NCI-H1694 (cell line): Measurements from ENCODE around the gene MED15.

Source experiments
- DNase-seq: peaks from one replicate; lab custom pipeline; 2025; lab: John Stamatoyannopoulos, UW

MED15 gene

DNA sequence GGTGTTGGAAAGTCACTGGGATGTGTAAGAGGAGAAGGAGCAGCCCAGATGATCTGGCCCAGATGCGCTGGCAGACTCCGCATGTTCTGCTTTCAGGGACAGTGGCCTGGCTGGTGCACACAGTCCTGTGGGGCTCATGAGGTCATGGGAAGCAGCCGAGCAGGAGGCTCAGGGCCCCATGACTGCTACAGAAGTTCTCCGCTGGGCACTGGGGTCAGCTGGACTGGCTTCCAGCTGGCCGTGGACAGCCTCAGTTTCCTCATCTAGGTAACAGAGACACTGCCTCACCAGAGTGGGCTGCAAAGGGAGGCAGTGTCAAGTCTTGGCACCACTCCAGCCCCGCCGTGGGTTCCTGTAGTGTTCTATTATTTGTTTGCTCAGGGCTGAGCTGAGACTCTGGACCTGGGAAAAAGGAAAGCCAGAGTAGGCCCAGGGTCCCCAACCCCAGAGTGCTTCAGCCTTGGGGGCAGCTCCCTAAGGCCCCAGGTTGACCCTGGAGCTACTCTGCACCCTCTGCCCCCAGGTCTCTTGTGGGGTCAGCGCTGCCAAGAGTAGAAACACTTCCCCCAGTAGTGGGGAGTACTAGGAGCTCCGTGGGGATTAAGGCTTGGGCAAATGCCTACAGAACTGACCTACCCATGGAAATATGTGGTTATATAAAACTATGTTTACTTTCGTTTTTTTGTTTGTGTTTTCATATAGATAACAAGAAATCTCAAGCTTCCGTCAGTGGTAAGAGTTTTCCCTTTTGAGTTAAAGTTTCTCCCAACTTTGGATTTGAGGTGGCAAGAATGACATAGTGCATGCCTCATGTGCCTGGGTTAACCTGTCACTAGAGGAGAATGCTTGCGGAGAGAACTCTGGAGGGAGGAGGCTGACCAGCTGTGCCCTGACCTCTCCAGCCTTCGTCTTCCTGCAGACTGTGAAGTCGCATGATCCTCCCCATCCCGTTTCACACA lies 45.3 kb downstream of the MED15 start:
- no peak for DNase-seq

DNA sequence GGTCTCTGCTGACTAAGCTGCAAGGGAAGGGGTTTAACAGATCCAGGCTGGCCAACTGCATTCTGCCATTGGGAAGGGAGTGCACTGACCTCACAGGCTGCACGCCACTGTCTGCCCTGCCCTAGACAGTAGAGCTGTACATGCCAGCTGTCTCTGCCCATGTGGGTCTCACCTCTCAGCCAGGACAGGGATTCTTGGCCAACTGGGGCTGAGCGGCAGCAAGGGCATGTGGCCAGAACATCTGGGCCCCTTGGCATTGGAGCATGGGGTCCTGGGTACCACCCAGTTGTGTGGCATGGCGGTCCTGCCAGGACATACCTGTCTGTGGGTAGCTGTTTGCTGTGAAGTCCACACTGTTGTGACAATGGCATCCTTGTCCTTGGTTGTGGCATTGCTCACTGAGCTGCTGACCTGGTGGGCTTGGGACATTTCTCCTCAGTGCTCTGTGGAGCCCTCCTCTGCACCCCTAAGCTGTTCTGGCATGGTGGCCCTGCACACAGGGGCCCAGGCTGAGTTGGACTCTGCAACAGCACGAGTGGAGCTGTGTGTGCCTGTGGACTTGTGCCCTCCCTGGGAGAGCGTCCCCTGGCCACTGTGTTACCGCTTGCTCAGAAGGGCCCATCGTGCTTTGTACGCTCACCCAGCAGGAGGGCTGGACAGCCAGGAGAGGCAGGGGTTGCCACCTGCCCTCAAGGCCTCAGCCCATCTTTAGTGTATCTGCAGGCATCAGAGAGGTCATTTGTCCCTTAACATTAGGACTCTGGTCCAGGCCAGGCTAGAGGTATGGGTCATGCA lies 46.7 kb downstream of the MED15 start:
- DNase-seq: no peak

DNA sequence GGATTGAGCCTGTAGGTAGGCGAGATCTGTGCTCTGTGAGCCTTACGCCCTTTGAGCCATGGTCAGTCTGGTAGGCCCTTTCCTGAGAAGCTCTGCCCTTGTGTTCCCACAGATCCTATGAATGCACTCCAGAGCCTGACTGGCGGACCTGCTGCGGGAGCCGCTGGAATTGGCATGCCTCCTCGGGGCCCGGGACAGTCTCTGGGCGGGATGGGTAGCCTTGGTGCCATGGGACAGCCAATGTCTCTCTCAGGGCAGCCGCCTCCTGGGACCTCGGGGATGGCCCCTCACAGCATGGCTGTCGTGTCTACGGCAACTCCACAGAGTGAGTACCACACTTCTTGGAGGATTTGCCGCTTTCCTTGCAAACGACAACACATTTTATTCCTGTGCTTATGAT lies 47.4 kb downstream of the MED15 start:
- DNase-seq: no peak

DNA sequence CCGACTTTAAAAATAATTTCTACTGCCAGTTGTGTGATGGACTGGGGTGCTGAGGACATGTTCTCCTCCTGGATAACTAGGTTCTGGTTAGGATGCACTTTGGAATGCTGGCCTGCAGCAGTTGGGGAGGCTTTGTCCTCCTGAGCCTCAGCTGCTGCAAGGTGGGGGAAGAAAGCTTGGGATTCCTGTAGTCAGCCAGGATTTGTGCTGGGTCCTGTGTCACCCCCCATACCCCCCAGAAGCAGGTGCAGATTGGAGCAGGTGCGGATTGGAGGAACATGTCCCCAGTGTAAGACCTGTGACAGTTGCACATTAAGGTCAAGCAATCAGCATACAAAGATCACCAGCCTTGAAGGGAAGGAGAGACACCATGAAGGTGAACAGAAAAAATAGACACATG lies 51.1 kb downstream of the MED15 start:
- no peak for DNase-seq

DNA sequence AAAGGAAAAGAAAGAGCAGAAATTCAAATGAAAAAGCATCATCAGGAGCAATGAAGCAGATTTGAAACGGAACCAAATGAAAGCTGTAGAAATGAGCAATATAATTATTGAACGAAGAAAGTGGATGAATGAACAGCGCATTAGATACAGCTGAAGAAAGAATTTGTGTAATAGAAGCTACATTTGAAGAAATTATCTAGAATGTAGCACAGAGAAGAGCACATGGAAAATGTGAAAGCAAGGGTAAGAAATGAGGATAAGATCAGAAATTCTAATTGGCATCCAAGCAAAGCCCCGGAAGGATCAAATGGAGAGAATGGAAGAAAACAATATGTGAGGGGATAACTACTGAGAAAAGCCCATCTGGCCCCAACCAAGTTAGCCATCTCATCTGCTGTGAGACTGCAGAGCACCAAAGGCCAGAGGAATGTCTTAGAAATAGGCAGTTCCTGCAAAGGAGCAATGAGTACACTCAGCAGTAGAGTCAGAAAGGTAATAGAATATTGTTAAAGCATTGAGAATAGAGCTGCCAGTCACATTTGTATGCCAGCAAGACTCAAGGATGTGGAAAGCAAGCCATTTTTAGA lies 51.9 kb downstream of the MED15 start:
- no peak for DNase-seq

DNA sequence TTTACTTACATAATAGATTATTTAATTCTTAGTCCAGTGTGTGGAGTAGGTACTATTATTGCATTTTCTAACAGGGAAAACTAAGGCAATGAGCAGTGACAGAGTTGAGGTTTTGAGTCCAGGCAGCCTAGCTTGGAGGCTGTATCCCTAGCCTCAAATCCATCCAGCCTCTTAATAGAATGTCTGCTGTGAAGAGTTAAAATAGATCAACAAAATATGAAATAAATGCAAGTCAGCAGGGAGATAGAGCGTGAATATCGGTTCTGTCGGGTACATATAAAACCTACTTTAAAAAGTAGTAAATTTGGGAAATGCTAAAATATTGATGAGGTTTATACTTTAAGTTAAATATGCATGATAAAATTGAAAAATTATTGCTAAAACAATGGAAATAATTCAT lies 53.3 kb downstream of the MED15 start:
- no peak for DNase-seq

DNA sequence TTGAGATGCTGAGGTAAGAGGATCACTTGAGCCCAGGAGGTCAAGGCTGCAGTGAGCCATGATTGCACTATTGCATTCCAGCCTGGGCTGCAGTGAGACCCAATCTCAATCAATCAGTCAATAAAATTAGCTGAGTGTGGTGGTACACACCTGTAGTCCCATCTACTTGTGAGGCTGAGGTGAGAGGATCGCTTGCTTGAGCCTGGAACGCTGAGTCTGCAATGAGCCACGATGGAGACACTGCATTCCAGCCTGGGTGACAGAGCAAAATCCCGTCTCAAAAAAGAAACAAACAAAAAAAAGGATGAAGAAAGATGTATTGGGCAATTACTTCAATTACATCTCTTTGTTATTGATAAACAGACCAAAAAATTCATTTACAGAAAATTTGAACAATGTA lies 54.5 kb downstream of the MED15 start:
- DNase-seq: no peak

DNA sequence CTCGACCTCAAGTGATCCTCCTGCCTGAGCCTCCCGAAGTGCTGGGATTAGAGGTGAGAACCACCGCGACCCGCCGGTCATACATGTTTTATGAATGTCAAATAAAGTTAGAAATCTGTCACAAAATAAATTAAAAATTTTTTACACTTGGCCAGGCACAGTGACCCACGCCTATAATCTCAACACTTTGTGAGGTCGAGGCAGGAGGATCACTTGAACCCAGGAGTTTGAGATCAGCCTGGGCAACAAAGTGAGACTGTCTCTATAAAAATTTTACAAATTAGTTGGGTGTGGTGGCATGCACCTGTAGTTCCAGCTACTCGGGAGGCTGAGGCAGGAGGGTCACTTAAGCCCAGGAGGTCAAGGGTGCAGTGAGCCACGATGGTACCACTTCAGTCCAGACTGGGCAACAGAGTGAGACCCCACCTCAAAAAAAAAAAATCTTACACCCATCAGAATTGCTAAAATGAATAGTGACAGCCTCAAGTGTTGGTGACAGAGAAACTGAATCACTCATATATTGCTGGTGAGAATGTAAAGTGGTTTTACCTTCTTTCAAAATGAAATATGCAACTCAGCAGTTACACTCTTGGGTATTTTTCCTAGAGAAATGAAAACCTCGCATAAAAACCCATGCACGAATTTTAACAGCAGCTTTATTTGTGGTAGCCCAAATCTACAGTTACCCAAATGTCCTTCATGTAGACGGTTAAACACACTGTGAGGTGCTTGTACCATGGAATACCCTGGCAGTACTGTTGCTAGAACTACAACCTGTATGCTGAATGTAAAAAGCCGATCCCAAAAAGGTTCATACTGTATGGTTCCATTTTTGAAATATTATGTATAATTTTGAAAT lies 55.4 kb downstream of the MED15 start:
- no peak for DNase-seq

DNA sequence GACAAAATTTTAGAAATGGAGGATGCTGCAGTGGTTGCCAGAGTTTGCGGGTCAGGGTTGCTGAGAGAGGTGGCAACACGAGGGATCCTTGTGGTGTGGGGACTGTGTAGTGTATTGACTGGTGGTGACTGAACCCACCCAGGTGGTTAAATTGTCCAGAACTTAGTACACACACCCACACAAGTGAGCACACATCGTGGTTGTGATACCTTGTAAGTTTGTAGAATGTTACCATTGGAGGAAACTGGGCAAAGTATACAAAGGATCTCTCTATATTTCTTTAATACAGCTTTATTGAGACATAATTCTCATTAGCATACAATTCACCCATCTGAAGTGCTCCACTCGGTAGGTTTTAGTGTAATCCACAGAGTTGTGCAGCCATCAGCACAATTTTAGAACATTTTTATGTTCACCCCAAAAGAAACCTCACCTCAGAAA lies 56.1 kb downstream of the MED15 start:
- DNase-seq: no peak

DNA sequence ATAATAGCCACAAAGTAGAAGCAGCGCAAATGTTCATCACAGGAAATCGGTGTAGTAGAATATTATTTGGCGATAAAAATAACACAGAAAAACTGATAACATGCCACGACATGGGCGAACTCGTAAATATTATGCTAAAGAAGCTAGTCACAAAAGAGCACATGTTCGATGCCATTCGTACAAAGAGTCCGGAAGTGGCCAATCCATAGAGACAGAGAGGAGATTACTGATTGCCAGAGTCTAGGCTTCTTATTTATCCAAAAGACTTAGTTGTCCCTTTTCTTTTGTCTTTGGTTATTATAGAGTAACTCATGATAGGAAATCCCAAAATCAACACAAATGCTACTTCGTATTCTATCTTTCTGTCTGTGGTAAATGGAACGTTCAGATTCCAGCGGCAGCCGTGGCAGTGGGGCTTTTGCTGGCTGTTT lies 56.5 kb downstream of the MED15 start:
- DNase-seq: no peak

DNA sequence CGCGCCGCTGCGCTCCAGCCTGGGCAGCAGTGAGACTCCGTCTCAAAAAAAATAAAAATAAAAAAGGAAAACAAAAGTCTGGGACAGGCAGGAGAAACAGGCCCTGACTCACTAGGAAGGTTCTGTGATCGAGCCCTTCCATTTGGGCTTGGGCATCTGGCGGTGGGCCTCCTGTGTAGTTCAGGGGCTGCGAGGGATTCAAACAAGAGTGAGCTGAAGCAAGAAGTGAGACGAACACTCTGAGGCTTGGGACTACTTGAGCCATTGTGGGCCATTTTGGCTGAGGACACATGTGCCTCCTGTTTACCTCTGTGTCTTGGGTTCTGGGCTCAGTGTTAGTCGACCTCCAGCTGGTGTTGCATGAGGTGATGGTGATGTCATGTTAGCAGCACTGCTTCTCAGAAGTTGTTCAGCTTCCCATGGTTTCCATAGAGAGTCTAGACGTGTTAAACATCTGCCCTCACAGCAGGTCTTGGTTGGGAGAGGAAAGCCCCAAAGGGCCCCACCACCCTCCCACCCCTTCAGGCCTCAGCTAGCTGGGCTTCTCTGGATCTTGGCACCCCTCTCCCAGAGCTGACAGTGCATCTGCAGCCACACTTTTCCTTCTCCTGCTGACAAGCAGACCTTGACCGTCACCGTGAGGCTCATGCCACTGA lies 57.8 kb downstream of the MED15 start:
- DNase-seq: no peak

DNA sequence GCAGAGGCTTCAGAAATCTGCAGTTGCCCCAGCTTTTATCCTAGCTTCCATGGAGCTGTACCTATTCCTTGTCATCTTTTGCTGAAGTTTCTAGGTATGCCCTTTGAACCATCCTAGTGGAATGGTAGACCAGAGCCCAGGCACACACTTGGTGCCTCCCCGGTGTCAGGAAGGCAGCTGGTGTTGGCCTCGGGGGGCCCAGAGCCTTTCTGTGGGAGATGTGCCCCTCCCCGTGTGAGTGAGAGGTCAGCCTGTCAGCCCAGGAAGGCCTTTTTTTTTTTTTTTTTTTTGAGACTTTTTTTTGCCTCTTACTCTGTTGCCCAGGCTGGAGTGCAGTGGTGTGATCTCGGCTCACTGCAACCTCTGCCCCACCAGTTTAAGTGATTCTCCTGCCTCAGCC lies 58.4 kb downstream of the MED15 start:
- DNase-seq: no peak

DNA sequence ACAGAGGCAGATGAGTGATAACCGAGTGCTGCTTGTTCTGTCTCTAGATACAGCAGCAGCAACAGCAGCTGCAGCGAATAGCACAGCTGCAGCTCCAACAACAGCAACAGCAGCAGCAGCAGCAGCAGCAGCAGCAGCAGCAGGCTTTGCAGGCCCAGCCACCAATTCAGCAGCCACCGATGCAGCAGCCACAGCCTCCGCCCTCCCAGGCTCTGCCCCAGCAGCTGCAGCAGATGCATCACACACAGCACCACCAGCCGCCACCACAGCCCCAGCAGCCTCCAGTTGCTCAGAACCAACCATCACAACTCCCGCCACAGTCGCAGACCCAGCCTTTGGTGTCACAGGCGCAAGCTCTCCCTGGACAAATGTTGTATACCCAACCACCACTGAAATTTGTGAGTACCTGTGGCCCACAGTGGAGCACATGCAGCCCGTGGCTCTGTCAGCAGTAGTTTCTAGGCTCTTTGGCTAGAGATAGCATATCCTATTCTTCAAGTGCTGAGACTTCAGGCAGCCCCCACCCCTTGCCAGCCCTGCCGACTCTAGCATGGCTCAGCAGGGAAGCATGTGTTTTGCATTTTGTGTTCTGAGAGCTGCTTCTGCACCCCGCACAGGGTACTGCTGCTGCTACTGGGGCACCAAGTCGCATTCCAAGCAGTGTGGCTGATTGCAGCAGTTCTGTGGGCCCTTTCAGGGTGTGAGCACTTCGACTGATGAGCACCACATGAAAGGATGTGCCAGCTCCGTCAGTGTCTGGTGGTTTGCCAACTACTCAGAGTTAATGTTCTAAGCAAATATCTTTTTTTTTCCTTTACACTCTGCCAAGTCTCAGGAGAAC lies 59.2 kb downstream of the MED15 start:
- no peak for DNase-seq

DNA sequence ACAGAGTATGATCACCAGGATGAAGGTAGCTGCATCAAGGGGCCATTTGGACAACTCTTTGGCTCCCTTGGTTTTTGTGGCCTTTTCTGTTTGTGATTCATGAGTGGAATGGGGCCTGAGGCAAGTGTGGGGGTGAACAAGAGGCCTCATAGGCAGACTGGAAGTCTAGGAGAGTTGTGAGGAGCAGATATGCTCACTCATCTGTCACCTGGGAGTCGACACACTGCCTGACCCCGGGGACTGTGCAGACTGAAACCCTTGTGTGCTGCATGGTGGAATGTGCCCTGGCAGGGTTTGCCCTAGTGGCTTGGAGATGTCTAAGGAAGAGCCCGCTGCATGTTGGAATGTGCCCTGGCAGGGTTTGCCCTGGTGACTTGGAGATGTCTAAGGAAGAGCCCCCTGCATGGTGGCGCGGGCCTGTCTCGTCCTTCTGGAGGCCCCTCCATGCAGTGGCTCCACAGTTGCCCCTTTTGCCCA lies 60.0 kb downstream of the MED15 start:
- DNase-seq: no peak

DNA sequence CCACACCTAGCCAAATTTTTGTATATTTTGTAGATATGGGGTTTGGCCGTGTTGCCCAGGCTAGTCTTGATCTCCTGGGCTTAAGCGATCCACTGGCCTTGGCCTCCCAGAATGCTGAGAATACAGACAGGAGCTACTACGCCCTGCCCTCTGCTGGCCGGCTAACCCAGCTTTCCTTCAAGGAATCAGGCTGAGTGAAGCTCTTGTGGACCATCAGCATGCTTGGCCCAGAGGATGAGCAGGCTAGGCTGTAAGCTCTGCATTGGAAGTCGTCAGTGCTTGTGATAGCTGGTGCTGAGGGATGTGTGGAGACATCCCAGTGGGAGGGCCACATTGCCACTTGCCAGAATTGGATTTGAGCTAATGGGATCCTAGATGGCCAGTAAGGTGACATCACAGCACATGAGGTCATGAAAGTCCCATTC lies 60.6 kb downstream of the MED15 start:
- no peak for DNase-seq

DNA sequence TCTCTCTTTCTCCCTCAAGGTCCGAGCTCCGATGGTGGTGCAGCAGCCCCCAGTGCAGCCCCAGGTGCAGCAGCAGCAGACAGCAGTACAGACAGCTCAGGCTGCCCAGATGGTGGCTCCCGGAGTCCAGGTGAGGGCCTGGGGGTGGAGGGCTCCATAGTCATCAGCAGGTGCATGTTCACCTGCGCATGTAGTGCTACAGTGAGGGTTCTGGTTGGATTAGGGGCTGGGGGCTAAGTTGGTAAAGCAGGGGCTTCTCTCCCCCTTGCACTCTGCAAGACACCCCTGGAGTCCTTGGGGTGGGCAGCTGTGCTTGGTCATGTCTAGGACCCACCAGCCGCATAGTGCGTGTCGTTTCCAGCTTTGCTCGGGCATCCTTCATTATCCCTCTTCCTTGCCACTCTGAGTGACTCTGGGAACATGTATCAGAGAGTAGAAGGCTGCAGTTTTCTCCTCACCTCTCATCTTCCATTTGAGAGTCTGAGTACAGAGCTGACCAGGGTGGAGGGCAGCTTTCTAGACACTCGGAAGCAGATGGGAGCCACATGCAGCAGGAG lies 61.2 kb downstream of the MED15 start:
- no peak for DNase-seq

DNA sequence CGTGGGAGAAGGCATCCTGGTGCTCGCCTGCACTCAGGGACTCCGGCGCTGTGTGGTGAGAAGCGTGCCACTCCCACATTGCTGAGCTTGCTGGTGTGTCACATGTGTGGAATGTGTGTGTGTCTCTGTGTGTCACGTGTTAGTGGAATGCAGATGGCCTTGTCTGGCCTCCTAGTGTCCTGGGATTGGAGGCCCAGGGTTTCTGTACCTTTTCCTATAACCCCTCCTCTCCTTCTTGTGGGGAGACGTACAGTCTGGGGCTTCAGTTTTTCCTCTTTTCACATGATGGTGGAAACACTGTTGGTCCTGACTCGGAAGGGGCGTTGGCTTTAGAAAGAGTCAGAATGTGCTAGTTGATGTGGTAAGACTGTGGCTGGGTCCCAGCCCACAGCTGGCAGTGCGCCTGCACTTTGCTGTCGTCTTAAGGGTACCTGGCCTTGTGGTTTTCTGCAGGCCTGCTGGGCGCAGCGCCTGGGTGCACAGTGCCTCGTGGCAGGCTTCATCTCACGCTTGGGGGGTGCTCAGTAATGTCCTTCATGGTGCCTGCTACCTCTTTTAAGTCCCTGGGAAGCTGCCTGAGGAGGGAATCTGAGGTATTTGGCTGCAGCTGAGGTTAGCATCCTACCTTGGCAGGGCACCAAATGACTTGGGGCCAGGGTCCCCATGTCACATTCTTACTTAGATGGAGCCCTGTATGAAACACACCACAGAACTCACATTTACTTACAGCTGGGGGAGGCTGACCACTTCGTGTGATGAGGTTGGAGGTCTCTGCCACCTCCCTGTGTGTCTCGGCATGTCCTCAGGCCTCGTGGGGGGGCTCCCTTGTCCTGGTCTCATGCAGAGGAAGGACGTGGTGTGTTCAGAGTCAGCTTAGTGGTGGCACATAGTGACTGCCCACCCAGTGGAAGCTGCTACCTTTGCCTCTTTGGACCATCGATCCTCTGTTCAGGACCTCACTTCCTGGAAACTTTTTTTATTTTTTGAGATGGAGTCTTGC lies 61.9 kb downstream of the MED15 start:
- no peak for DNase-seq

DNA sequence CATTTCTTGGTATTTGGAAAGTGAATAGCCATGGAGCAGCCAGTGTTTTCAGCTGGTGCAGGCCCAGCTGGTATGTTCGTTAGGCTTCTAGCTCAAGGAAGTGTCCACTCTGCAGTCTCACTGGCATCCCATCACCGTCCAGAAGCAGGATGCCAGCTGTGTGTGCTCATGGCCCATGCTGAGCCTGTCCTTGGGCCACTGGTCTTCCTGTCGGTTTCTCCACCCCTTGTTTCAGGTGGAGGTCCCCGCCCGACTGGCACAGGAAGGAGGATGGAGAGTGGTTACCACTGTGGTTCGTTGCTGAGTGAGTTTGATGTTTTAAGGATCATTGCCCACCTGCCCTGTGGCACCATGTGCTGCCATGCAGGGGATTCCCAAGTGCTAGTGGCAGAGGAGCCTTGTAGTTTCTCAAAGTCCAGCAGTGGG lies 63.7 kb downstream of the MED15 start:
- no peak for DNase-seq
